Right atrium auricular region (tissue), 2 donors: Measurements from ENCODE around the gene CACNA1C. TPM values are rescaled to one million over a fixed set of nuclear protein-coding genes. Genes with fewer than 3 reads are reported as not detected.

Experiments used
- DNase-seq: peaks from one replicate; pipeline ENCODE4 v3.0.0-alpha.2; 2019; ENCODE audit warnings: low spot score
- H3K27ac ChIP-seq, 2 donors: fragments of 200-600 bp; sonication (generic); 1 replicate in 1 of 2; 2 replicates in 1 of 2; pipeline ENCODE4 v1.5.1; 2016 to 2019
- H3K27me3 ChIP-seq, 2 donors: fragments of 200-600 bp; sonication (generic); one replicate each; pipeline versions ENCODE4 v1.5.1 to v1.6.0; 2017 to 2019
- H3K36me3 ChIP-seq: fragments of 200-600 bp; sonication (generic); one replicate; pipeline ENCODE4 v1.5.1; 2016
- H3K4me1 ChIP-seq, 2 donors: fragments of 200-600 bp; sonication (generic); one replicate each; pipeline versions ENCODE4 v1.5.1 to v1.6.0; 2017 to 2019
- H3K4me3 ChIP-seq, 2 donors: fragments of 200-600 bp; sonication (generic); 1 replicate in 1 of 2; 2 replicates in 1 of 2; pipeline ENCODE4 v1.5.1; 2017 to 2019; ENCODE audit warnings: mild to moderate bottlenecking in 1 of 2, moderate library complexity in 1 of 2
- H3K9me3 ChIP-seq, 2 donors: fragments of 200-600 bp; sonication (generic); one replicate each; pipeline ENCODE4 v1.5.1; 2019
- total RNA-seq, 2 donors: library from RNA; depleted of rRNA; stranded (reverse); fragments of >200 nt; gene quantifications; one replicate each; pipeline ENCODE4 v1.1.0, GENCODE V29; 2016
- TF ChIP-seq, protein P1 (sequence below), 2 donors: fragments of 200-600 bp; sonication (generic); IDR thresholded peaks; one replicate each; pipeline ENCODE4 v1.5.1; 2019; ENCODE audit warnings: antibody characterized with exemption in 2 of 2

Gene CACNA1C
- total RNA-seq, 2 donors from 2014 or later: 83.1 to 93.6 TPM

DNA sequence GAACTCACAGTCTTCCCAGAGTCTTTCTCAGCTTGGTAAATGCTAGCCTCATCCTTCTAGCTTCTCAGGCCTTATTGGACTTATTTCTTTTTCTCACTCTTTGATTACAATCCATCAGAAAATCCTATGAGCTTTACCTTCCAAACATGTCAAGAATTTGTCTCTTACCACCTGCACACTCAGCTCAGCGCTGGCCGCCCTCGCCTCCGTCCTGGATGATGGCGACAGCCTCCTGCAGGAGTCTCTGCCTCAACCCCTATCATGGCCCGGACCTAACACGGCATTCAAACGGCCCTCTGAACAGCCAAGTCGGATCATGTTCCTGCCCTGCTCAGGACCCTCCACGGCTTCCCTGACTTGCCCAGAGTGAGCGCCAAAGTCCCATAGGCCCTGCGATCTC, 408.9 kb downstream of the CACNA1C start:
- Histone ChIP-seq H3K4me1 (peaks cover 0 to 19% of the 10 kb centered on the region in 2 donors), H3K36me3 (peaks cover 72% of the 10 kb centered on the region), H3K4me3 (no peak overlapping the region), H3K27ac (no peak overlapping the region), H3K27me3 (no peaks in the 10 kb centered on the region), H3K9me3 (no peaks in the 10 kb centered on the region)
- no peak for DNase-seq
- TF ChIP-seq, protein P1, sequence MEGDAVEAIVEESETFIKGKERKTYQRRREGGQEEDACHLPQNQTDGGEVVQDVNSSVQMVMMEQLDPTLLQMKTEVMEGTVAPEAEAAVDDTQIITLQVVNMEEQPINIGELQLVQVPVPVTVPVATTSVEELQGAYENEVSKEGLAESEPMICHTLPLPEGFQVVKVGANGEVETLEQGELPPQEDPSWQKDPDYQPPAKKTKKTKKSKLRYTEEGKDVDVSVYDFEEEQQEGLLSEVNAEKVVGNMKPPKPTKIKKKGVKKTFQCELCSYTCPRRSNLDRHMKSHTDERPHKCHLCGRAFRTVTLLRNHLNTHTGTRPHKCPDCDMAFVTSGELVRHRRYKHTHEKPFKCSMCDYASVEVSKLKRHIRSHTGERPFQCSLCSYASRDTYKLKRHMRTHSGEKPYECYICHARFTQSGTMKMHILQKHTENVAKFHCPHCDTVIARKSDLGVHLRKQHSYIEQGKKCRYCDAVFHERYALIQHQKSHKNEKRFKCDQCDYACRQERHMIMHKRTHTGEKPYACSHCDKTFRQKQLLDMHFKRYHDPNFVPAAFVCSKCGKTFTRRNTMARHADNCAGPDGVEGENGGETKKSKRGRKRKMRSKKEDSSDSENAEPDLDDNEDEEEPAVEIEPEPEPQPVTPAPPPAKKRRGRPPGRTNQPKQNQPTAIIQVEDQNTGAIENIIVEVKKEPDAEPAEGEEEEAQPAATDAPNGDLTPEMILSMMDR (IDR thresholded peaks at IDR 0.05): no peak

DNA sequence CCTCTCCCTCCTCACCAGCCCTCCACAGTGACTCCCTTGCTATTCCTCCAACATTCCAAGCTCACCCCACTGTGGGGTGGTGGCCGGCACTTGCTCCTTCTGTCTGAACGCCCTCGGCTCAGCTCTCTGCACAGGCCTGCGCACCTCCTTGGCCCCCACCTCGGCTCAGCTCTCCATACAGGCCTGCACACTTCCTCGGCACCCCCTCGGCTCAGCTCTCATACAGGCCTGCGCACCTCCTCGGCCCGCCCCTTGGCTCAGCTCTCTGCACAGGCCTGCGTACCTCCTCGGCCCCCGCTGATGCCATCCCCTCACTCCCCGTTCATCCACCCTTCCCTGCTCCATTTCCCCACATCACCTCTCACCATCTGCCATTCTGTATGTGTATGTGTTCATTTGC, 409.3 kb downstream of the CACNA1C start:
- no peak overlapping the region for H3K4me3 ChIP-seq
- peaks cover 67% of the 10 kb centered on the region for H3K36me3 ChIP-seq
- TF ChIP-seq, protein P1 (IDR thresholded peaks at IDR 0.05): no peak
- no peaks in the 10 kb centered on the region for H3K27me3 ChIP-seq
- H3K9me3 ChIP-seq: no peaks in the 10 kb centered on the region
- peaks cover 0 to 15% of the 10 kb centered on the region in 2 donors for H3K4me1 ChIP-seq
- H3K27ac ChIP-seq: no peak overlapping the region
- no peak for DNase-seq

DNA sequence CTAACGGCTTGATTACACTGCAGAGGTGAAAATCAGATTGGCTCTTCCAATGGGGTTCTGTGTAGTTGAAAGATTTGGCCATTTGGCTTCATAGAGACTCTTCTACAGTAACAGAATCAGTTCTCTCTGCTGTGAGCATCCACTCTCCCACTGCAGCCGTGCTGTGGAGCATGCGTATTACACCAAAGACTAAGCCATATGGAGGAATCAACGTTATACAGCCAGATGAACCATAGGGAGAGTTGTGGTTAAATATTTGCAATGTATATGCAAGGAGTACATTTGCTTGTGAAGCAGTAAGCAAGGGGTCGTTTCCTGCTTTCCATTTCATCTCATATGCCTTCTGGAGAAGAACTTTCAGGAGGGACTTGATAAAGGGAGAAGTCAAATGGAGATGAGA, 410.9 kb downstream of the CACNA1C start:
- H3K36me3 ChIP-seq: peaks cover 51% of the 10 kb centered on the region
- no peak for DNase-seq
- no peak overlapping the region for H3K4me3 ChIP-seq
- H3K27ac ChIP-seq: no peak overlapping the region
- no peaks in the 10 kb centered on the region for H3K9me3 ChIP-seq
- no peaks in the 10 kb centered on the region for H3K4me1 ChIP-seq
- H3K27me3 ChIP-seq: no peaks in the 10 kb centered on the region
- TF ChIP-seq, protein P1 (IDR thresholded peaks at IDR 0.05): no peak

DNA sequence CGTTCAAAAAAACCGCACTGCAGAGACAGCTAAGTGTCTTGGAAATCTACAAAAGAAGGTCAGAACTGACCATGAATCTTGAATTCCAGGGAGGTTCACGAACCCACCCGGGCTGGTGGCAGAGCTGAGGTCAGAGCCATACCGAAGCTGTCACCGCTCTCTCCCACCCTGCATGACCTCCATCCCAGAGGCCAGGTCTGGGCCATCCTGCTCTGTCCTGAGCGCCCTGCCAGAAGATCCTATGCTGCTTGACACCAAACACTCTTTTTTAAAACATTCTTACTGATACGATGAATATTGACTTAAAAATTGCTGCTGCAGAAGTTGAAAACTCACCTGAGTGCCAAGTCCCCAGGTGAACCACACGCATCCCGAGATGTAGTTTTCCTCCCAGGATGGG, 412.9 kb downstream of the CACNA1C start:
- no peak overlapping the region for H3K27ac ChIP-seq
- H3K4me3 ChIP-seq: no peak overlapping the region
- DNase-seq: no peak
- H3K9me3 ChIP-seq: no peaks in the 10 kb centered on the region
- TF ChIP-seq, protein P1 (IDR thresholded peaks at IDR 0.05): no peak
- H3K27me3 ChIP-seq: no peaks in the 10 kb centered on the region
- H3K4me1 ChIP-seq: no peaks in the 10 kb centered on the region
- peaks cover 36% of the 10 kb centered on the region for H3K36me3 ChIP-seq

DNA sequence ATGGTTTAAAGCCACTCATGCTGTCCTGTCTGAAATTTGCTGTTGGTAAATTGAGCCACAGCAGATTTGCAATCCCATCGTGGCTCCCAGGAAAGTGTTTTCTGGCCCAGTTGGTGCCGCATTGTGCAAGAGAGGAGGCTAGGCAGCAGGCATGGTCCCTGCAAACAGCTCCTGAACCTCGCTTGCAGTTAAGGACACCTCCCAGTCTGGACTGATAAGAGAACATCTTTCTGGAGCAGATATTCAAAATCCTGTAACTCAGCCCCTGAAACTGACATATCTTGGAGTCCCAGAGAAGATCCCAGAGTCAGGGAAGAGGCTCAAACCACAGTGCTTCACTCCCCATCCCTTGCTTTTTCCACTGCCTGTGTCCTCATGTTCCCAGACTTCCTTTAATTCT, 413.4 kb downstream of the CACNA1C start:
- H3K27me3 ChIP-seq: no peaks in the 10 kb centered on the region
- H3K4me3 ChIP-seq: no peak overlapping the region
- no peak for DNase-seq
- no peaks in the 10 kb centered on the region for H3K9me3 ChIP-seq
- H3K4me1 ChIP-seq: no peaks in the 10 kb centered on the region
- TF ChIP-seq, protein P1 (IDR thresholded peaks at IDR 0.05): no peak
- H3K36me3 ChIP-seq: peaks cover 33% of the 10 kb centered on the region
- H3K27ac ChIP-seq: no peak overlapping the region

DNA sequence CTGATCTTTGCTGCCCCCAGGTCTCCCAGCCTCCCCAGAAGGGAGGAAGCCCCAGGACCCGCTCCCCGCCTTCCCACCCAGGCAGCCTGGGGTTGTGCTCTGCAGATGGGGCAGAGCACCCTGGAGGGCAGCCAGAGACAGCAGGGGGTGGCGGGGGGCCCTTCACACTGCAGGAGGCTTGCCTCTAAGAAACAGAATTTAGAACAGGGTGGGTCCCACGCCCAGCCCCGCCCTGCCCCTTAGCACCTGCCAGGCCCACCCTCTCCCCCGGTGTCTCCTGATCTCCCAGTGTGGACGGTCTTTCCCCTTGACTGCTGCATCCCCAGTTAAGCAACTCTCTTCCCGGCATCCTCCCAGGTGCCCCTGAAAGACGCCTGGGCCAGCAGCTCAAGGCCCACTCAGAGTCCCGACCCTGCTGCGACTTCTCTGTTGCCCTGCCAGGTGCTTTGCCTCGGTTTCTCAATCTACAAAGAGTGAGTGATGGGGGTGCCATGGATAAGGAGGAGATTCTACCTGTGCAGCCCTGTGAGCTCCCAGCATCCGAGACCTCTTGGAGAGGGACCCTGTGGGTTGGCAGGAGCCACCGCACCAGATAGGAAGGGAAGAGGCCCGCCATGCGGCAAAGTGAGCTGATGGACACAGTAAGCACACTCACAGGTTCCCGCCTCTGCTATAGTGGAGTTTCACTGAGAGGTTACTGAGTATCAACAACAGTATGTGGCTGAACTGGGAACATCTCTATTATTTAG, 414.8 kb downstream of the CACNA1C start:
- peaks cover 21% of the 10 kb centered on the region for H3K36me3 ChIP-seq
- DNase-seq: no peak
- H3K4me1 ChIP-seq: no peaks in the 10 kb centered on the region
- H3K27me3 ChIP-seq: no peaks in the 10 kb centered on the region
- TF ChIP-seq, protein P1 (IDR thresholded peaks at IDR 0.05): no peak
- H3K9me3 ChIP-seq: no peaks in the 10 kb centered on the region
- no peak overlapping the region for H3K27ac ChIP-seq
- no peak overlapping the region for H3K4me3 ChIP-seq
